ENCODE results near the gene SCMH1. TPM values are rescaled to one million over a fixed set of nuclear protein-coding genes. Genes with fewer than 3 reads are reported as not detected.

The SCMH1 gene
- total RNA-seq, 1 experiment from 2014 or later: 25.9 TPM

DNA sequence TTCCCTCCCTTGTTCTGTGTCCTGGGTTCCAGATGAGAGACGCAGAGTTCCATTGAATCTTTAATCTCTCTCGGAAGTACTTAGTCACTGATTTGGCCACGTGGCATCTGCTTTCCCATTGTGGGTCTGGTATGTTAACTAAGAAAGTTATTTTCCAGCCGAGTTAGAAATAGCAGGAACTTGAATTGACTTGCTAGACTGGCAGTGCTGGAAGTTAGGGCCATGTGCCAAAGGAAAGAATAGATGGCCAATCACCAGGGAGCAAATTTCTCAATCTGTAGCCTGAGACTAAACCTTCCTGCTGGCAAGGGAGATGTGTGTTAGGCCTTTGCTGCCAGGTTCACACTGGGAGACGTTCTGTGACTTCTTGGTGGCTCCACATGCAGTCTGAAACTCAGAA, 196.4 kb downstream of the SCMH1 start:
- H3K4me3 Mint-ChIP-seq (ENCODE audit: low read depth, unreplicated experiment): no peak overlapping the region
- no peaks in the 10 kb centered on the region for H3K27me3 Mint-ChIP-seq (ENCODE audit: unreplicated experiment)
- no peak for TF ChIP-seq CTCF (IDR thresholded peaks at IDR 0.05; ENCODE audit: unreplicated experiment)
- CTCF ChIA-PET: no interaction called here
- no peaks in the 10 kb centered on the region for H3K9me3 Mint-ChIP-seq (ENCODE audit: low read depth, unreplicated experiment)
- intact Hi-C loops (cut with micrococcal nuclease; ENCODE audit: unreplicated experiment): no loop called here
- peaks cover 17% of the 10 kb centered on the region for H3K4me1 Mint-ChIP-seq (ENCODE audit: low read depth, unreplicated experiment)
- no TSS peak for BruUV-seq (replicated peaks)
- H3K27ac Mint-ChIP-seq (ENCODE audit: unreplicated experiment): peak overlapping the region; percentile 53
- H3K36me3 Mint-ChIP-seq (ENCODE audit: insufficient read depth, unreplicated experiment): peaks cover 13% of the 10 kb centered on the region
- no peak for DNase-seq

DNA sequence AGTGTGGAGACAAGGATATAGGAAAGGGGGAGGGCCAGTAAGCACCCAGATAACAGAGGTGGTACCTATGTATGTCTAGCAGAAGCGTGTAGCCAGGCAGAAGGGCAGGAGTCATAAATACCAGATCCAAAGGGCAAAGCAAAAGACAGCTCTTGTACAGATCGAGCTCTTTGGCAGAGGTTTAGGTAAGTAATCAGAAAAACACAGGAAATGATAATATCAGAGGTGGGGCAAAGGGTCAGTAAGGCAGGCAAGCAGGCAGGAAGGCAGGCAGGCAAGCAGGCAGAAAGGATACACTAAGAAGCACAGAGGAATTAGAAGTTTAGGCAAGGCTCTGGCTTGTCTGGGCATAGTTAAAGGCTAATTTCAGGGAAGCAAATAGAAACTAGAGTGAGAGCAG, 197.9 kb downstream of the SCMH1 start:
- CTCF ChIA-PET: no interaction called here
- DNase-seq: no peak
- Mint-ChIP-seq H3K4me1 (ENCODE audit: low read depth, unreplicated experiment) (peaks cover 17% of the 10 kb centered on the region), H3K27me3 (ENCODE audit: unreplicated experiment) (no peaks in the 10 kb centered on the region), H3K9me3 (ENCODE audit: low read depth, unreplicated experiment) (no peaks in the 10 kb centered on the region), H3K27ac (ENCODE audit: unreplicated experiment) (no peak overlapping the region), H3K4me3 (ENCODE audit: low read depth, unreplicated experiment) (no peak overlapping the region), H3K36me3 (ENCODE audit: insufficient read depth, unreplicated experiment) (peaks cover 13% of the 10 kb centered on the region)
- TF ChIP-seq CTCF (IDR thresholded peaks at IDR 0.05; ENCODE audit: unreplicated experiment): no peak
- intact Hi-C loops (cut with micrococcal nuclease; ENCODE audit: unreplicated experiment): no loop called here
- no TSS peak for BruUV-seq (replicated peaks)

DNA sequence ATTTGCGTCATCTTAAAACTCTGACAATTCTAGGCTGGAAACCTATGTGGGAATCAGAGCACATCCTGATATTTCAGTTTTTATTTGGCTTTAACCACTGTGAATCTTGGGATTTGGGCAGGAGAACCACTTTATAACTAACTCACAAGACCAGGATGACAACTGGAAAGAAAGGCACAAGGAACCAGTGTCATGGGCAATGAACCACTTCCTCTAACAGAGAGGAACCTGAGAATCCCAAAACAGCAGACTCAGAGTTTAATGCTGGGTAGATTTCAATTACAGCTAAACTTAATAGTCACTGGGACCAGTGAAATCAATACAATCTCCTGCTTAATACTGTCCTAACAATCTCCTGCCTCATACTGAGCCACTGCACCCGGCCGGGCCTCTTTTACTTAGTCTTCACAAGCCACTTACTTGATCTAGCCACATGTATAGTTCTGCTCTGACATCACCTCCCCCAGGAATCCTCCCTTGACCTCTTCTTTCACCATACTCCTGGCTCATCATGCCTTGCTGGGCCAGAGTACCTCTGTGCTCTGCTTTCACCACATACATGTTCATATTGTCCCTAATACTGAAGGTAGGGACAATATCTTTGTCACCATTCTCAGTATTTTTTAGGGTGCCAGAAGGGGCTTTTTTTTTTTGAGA, 200.4 kb downstream of the SCMH1 start:
- no peak overlapping the region for H3K4me3 Mint-ChIP-seq (ENCODE audit: low read depth, unreplicated experiment)
- H3K27me3 Mint-ChIP-seq (ENCODE audit: unreplicated experiment): no peaks in the 10 kb centered on the region
- peaks cover 17% of the 10 kb centered on the region for H3K4me1 Mint-ChIP-seq (ENCODE audit: low read depth, unreplicated experiment)
- intact Hi-C loops (cut with micrococcal nuclease; ENCODE audit: unreplicated experiment): no loop called here
- no peak overlapping the region for H3K27ac Mint-ChIP-seq (ENCODE audit: unreplicated experiment)
- no peak for DNase-seq
- no peaks in the 10 kb centered on the region for H3K9me3 Mint-ChIP-seq (ENCODE audit: low read depth, unreplicated experiment)
- CTCF ChIA-PET: no interaction called here
- TF ChIP-seq CTCF (IDR thresholded peaks at IDR 0.05; ENCODE audit: unreplicated experiment): no peak
- peaks cover under 1% of the 10 kb centered on the region for H3K36me3 Mint-ChIP-seq (ENCODE audit: insufficient read depth, unreplicated experiment)
- no TSS peak for BruUV-seq (replicated peaks)

- no peaks in the 10 kb centered on the region for H3K27me3 Mint-ChIP-seq (ENCODE audit: unreplicated experiment)
- no peak for TF ChIP-seq CTCF (IDR thresholded peaks at IDR 0.05; ENCODE audit: unreplicated experiment)
- intact Hi-C loops (cut with micrococcal nuclease; ENCODE audit: unreplicated experiment): loop anchor here (10.0 kb wide), 1 partner anchor 87 kb away; no protein-coding TSS in a partner anchor
- H3K9me3 Mint-ChIP-seq (ENCODE audit: low read depth, unreplicated experiment): no peaks in the 10 kb centered on the region
- no peaks in the 10 kb centered on the region for H3K4me1 Mint-ChIP-seq (ENCODE audit: low read depth, unreplicated experiment)
- BruUV-seq (replicated peaks): no TSS peak
- CTCF ChIA-PET: no interaction called here
- no peak overlapping the region for H3K4me3 Mint-ChIP-seq (ENCODE audit: low read depth, unreplicated experiment)
- peaks cover 5% of the 10 kb centered on the region for H3K36me3 Mint-ChIP-seq (ENCODE audit: insufficient read depth, unreplicated experiment)
- DNase-seq: no peak
- no peak overlapping the region for H3K27ac Mint-ChIP-seq (ENCODE audit: unreplicated experiment)
Observed at GRCh38 chr1:41038110-41038509, 204.0 kb downstream of the SCMH1 start.
